HG03354 (cell line): ENCODE data around the gene TMEM235.

Experiments used
- ATAC-seq: cut with Tn5 transposase; IDR thresholded peaks from one replicate; pipeline ENCODE4 v1.9.1; 2021; ENCODE audit warnings: mild to moderate bottlenecking; ENCODE audit not compliant: unreplicated experiment, poor library complexity, severe bottlenecking

Gene TMEM235

DNA sequence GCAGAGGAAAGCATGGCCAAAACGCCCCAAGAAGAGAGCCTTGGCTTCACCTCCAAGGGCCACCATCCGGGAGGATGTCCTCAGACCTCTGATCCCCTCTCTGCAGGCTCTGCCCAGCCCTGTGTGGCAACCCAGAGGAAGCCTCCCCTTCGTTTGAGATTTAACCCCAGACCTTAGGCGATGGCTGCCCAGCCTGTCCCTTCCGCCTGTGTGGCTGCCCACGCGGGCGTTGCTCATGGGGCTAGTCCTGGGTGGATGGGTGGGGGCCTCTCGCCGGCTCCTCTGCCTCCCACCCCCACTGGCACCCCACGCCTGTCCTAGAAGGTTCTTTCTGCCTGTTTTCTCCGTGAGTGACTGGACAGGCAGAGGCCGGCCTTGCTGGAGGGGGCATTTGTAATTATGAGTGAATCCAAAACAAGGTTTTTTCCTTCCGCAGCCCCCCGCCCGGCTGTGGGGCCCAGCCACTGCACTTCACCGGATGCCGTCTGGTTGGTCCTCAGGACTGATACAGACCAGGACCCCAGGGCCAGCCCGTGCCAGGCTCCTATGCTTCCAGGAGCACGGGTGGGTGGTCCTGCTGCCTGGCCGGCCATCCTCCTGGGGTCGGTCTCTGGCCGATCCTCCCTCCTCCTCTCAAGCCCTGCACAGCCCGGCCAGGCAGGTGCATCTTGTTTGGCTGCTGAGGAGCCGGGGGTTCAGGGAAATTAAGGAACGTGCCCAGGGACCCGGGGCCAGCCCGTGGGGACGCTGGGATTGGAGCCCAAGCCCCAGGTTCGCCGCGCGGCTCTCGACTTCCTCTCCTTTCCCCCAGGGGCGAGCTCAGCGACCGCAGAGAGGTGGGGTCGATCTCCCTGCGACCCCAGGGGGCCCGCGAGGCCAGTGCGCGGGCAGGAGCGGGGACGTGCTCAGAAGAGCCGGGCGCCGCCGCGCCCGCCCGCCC is at the start of gene TMEM235:
TSS of gene TMEM235 (plus strand) at position 636 of the 940 bp plus-strand sequence. CDS start 393 bp downstream, outside the sequence.
- ATAC-seq: no peak

DNA sequence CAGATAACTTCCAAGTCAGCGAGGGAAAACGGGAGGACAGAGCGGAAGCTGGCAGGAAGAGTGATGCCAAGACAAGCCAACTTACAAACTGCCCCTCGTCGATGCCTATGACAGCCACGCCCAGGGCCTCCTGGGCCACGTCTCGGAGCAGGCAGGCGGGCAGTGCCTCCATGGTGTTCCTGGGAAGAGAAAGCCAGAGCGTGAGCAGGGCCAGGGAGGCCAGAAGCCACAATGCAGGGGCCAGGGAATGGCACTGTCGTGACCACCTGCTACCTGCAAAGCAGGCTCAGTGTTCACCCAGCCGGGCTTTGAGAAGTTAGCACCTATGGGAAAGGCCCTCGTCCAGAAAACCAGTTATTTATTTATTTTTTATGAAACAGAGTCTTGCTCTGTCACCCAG is 48.9 kb upstream of the TMEM235 start:
- no peak for ATAC-seq

DNA sequence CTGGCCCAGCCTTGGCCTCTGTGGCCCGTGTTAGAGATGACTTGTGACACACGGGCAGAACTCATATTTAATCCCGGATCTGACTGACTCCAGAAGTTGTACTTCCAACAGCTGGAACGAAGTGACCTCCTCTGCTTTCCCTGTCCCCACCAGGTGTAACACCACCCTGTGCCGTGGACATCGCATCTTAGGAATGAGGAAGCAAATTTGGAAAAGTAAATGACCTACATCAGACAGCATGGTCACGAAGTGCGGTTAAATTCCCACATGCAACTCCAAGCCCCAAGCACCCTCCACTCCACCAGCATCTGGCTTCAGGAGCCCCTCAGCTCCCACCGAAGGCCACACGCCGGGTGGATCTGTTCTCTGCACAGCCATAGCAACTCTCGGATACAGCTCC is 47.5 kb upstream of the TMEM235 start:
- no peak for ATAC-seq

DNA sequence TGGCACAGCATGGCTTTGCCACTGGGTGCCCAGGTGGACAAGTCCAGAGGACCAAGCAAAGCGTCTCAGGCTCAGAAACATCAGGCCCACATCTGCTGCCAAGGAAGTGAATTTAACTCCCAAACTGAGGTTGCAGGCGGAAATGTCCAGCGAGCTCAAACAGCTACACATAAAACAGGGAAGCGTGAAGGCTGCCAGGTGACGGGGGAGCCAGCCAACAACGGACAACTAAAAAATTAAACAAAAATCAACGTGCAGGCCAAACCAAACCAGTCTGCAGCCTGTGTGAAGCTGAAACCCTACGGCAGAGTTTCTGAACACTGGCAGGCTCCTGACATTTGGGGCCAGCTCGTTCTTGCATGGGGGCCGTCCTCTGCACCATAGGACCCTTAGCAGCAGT is 47.1 kb upstream of the TMEM235 start:
- no peak for ATAC-seq

DNA sequence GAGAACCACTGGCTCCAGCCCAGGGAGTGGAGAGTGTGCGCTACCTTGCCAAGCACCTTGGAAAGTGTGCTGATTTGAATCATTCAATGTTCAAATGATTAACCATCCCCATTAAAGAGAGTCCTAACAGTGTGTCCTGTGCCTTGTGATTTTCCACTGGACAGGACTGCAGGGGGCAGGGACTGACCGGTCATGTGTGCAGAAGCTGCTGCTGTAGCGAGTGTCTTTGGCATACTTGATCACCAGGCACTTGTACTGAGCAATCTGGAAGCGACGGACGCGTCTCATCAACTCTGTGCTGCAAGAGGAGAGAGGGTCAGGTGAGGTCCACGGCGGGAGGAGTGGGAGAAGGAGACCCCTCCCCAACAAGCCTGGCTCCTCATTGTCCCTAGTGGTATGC is 46.6 kb upstream of the TMEM235 start:
- ATAC-seq: no peak

DNA sequence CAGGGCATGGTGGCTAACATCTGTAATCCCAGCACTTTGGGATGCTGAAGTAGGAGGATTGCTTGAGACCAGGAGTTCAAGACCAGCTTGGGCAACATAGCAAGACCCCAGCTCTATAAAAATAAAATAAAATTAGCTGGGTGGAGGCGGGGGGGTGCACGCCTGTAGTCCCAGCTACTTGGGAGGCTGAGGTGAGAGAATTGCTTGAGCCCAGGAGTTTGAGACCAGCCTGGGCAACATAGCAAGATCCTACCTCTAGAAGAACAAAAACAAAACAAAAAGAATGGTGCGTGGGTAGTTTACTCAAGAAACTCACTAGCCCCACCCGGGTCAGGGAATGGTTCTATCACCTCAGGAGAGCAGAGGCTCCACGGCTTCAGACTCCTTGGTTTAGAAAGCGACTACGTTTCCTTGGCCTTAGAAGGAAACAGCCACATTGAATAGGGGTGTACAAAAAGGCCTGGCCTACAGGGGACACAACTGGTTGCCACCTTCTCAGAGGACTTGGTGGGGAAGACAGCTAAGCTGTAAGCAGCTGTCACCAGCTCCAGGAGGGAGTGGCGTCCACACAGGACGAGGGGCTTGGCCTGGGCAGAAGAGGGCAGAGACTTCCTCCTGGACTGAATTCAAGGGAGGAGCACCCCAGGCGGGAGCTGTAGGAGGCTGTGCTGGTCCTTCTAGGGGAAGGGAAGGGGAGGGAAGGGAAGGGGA is 45.3 kb upstream of the TMEM235 start:
- ATAC-seq: no peak

DNA sequence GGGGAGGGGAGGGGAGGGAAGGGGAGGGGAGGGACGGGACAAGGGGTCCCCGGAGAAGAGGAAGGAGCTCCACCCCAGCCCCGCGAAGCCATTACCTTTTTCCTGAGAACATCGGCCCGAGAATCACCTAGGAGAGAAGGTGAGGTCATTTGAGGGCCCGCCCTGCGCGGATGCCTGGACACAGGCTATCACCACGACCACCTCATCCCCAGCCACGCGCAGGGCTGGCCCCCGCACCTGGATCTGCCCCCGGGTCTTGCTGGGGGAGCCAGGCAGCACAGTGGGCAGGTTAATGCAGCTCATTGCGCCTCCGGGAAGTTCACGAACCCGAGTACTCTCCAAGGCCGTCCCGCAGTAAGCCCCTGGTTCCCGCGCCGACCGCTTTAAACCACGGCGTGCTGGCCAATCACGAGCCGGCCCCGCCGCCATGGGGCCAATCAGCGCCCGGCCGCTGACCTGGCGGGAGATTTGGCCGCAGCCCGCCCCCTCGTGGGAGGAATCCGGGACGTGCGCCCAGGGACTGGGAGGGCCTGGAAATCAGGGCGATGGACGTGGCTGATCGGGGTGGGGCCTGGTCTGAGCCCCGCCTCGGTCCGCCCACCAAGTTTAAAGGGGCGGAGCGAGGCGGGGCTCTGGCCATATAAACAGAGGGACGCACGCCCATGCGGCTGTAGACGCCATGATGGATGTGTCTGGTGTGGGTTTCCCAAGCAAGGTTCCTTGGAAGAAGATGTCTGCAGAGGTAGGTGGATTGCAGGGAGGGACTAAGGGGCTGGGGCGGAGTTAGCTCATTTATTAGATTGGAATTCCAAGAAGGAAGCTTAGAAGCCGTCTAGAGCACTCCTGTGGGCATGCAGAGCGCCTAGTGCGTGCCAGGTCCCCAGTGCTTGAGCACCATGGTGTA is 44.5 kb upstream of the TMEM235 start, which contains the start of the genes AFMID and TK1:
TSS of gene AFMID (plus strand) at position 671 of the 904 bp plus-strand sequence. CDS start at position 680, 9 bp downstream.
TSS of gene TK1 (minus strand) at position 361 of the 904 bp plus-strand sequence. CDS start at position 303, 58 bp downstream.
- ATAC-seq: peak; percentile 93

DNA sequence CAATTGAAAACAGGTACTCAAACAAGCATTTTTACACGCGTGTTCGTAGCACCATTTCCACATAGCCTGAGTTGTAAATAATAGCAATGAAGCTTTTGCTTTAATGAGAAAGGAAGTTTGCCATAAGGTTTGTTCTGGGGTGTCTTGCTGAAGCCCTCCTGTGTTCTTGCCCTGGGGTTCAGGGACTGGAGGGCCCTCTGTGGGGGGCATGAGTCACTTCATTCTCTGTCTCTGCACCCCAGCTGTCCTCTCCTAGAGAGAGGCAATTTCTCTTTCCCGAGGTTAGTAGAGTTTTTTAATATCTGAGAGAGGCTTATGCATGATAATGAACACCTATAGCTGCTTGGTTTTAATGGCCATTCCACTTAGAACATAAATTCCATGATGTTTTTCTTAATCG is 34.7 kb upstream of the TMEM235 start:
- no peak for ATAC-seq

DNA sequence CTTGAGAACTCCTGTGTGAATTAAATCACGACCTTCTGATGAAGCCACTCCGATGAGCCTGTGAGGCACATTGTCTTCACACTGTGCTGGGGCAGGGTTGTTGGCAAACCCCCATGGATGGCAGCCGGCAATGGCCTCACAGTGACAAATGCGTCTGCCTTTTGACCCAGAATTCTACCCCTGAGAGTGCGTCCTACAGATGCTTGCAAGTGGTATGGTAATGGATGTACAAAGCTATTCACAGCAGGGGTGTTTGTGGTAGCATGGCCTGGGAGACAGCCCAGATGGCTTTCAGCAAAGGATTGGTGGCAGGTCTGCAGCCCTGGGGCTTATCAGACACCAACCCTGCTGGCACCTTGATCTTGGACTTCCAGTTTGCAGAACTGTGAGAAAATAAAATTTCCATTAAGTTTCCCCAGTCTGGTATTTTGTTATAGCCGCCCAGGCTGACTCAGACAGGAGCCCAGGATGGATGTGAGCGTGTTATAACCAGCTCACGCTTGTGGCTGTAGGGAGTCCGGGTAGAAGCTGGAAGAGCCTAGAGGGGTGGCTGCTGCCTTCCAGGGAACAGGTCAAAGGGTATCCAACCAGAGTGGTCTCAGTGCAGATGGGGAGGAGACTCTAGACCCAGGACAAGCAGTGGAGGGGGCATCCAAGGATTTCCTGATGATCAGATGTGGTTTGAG is 34.1 kb upstream of the TMEM235 start:
- no peak for ATAC-seq

DNA sequence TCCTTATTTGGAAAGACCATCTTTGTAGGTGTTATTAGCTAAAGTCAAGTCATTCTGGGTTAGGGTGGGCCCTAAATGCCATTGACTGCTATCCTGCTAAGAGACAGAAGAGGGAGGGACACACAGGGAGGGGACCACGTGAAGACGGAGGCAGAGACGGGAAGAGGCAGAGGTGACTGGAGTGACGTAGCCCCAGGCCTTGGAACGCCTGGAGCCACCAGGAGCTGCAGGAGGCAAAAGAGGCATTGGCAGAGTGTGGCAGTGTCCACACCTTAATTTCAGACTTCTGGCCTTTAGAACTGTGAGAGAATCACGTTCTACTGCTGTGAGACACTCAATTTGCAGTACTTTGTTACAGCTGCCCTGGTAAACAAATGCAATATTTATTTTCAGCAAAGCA is 31.0 kb upstream of the TMEM235 start:
- ATAC-seq: no peak

DNA sequence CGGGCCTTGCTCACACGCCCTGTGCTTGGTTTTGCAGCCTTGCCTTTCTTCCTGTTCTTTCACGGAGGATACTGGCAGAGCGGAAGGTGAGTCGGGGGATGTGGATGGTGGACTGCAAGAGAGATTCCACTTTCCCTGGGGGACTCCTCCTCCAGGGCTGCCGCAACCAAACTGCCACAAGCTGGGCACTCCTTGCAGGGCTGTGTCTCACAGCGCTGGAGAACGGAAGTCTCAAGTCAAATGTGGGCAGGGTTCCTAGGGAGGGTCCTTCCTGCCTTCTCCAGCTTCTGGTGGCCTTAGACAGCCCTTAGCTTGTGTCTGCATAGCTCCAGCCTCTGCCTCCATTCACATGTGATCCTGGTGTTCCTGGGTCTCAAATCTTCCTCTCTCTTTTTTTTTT is 28.8 kb upstream of the TMEM235 start:
- no peak for ATAC-seq

DNA sequence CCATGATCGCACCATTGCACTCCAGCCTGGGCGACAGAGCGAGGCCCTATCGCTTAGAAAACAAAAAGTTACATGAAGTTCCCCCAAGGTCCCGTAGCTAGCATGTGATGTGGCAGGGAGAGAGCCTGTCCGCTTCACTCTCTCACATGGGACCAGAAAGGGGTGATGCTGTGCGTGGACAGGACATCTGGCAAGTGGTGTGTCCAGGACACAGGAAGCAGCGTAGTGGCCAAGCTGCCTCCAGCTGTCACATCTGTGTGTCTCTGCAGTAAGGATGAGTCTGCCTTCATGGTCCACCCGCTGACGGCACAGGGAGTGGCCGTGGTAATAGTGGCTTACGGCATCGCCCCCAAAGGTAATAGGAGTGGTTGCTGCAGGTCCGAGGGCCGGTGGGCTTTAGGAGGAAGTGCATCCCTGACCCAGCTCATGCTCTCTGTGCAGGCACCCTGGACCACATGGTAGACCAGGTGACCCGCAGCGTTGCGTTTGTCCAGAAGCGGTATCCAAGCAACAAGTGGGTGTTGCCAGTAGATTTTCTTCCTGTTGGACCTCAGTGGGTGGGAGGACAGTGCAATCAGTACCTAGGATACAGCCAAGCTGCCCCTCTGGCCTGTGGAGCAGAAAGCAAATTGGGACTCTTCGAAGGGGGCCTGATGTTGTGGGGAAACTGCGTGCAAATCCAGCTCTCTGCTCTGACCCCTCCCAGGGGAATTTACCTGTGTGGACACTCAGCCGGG is 26.9 kb upstream of the TMEM235 start:
- no peak for ATAC-seq

DNA sequence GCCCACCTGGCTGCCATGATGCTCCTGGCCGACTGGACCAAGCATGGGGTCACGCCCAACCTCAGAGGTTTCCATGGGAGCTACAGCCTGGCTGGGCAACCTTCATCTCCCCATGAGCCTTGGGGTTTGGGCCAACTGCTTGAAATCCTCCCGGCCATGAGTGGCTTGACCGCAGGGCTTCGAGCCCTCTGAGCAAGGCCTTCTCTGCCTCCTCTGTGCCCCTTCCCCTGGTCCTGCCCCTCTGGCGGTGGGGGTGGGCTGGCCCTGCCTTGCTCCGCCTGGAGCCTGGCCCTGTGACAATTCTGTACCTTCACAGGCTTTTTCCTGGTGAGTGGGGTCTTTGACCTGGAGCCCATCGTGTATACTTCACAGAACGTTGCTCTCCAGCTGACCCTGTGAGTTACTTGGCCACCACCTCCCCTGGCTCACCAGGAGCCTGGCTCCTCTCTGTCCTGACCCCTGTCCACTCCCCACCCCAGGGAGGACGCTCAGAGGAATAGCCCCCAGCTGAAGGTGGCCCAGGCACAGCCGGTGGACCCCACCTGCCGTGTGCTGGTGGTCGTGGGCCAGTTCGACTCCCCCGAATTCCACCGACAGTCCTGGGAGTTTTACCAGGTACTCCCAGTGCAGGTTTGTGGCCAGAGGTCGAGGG is 26.2 kb upstream of the TMEM235 start:
- no peak for ATAC-seq

DNA sequence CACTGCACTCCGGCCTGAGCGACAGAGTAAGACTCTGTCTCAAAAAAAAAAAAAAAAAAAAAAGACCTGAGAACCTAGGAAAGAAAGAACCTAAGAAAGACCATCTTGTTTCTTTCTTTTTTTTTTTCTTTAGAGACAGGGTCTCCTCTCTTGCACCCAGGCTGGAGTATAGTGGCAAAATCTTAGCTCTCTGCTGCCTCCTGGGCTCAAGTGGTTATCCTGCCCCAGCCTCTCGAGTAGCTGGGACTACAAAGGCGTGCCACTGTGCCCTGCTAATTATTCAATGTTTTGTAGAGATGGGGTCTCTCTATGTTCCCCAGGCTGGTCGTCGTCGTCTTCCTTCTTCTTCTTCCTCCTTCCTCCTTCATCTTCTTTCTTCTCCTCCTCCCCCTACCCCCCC is 25.1 kb upstream of the TMEM235 start:
- ATAC-seq: no peak

DNA sequence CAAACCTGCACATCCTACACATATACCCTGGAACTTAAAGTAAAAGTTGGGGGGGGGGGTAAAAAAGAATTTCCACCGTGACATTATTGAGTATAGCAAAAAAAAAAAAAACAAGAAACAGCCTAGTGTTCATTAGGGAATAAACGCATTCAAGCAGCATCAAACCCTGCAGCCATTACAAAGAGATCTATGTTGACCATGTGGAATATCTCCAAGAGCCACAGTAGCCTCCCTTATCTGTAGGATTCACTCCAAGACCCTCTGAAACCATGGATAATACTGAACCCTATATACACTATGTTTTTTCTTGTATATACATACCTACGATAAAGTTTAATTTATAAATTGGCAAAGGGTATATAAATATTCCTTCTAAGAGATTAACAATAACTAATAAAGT is 22.9 kb upstream of the TMEM235 start:
- no peak for ATAC-seq

DNA sequence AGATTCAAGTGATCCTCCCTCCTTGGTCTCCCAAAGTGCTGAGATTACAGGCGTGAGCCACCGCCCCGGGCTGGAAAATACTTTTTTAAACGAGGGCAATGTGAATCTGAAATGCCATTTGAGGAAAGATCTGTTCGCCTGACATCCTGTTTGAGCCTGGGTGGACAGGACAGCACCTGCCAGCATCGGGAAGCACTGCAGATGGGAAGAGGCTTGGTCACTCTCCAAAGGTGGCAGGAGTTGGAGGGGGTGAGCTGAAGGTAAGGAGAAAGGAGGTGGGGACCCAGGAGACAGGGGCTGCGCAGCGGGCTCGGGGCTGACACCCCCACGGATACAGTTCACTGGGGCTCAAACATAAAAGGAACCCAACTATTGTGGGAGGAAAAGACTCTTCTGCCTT is 21.3 kb upstream of the TMEM235 start:
- ATAC-seq: no peak

DNA sequence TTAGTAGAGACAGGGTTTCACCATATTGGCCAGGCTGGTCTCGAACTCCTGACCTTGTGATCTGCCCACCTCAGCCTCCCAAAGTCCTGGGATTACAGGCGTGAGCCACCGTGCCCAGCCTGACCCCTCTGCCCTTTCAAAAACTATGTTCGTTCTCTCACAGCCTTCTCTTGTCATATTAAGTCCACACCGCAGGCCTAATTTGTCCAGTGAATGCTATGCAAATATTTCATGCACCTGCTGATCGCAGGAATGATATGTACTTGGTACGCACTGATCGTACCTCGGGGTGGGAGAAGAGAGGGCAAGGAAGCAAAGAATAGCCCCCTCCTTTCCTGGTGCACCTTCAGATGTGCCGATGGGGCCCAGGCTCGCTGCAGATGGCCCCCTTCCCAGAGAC is 20.4 kb upstream of the TMEM235 start:
- no peak for ATAC-seq
